ENCODE measurements around the gene ANKRD65.
"Not testable (repeated sequence)": the region's sequence is repeated elsewhere in the genome, so short reads cannot be mapped to it uniquely, and the experiment has no call there.

Gene ANKRD65

GRCh38 chr1:1430992-1431844 lies 10.1 kb upstream of the ANKRD65 start:
- in situ Hi-C loops (cut with MboI; ENCODE audit: low sequenced_read_pairs) = no loop called here

- in situ Hi-C loops (cut with MboI; ENCODE audit: low sequenced_read_pairs) = no loop called here
Measured at GRCh38 chr1:1430114-1430982, 9.3 kb upstream of the ANKRD65 start.

GRCh38 chr1:1429671-1430073 lies 8.6 kb upstream of the ANKRD65 start:
- in situ Hi-C loops (cut with MboI; ENCODE audit: low sequenced_read_pairs) = no loop called here

GRCh38 chr1:1428967-1429366 lies 7.9 kb upstream of the ANKRD65 start:
- in situ Hi-C loops (cut with MboI; ENCODE audit: low sequenced_read_pairs) = not testable (repeated sequence)

GRCh38 chr1:1428174-1428573 lies 7.1 kb upstream of the ANKRD65 start:
- in situ Hi-C loops (cut with MboI; ENCODE audit: low sequenced_read_pairs) = no loop called here

GRCh38 chr1:1427820-1428148 lies 6.7 kb upstream of the ANKRD65 start:
- in situ Hi-C loops (cut with MboI; ENCODE audit: low sequenced_read_pairs) = no loop called here

- in situ Hi-C loops (cut with MboI; ENCODE audit: low sequenced_read_pairs) = no loop called here
Measured at GRCh38 chr1:1427106-1427819, 6.2 kb upstream of the ANKRD65 start.

GRCh38 chr1:1426496-1427105 lies 5.5 kb upstream of the ANKRD65 start:
- in situ Hi-C loops (cut with MboI; ENCODE audit: low sequenced_read_pairs) = no loop called here

- in situ Hi-C loops (cut with MboI; ENCODE audit: low sequenced_read_pairs) = no loop called here
Measured at GRCh38 chr1:1425753-1426495, 4.8 kb upstream of the ANKRD65 start.

GRCh38 chr1:1425426-1425752 lies 4.3 kb upstream of the ANKRD65 start:
- in situ Hi-C loops (cut with MboI; ENCODE audit: low sequenced_read_pairs) = no loop called here

GRCh38 chr1:1424707-1425106 lies 3.6 kb upstream of the ANKRD65 start:
- in situ Hi-C loops (cut with MboI; ENCODE audit: low sequenced_read_pairs) = no loop called here

GRCh38 chr1:1423245-1423597 lies 2.1 kb upstream of the ANKRD65 start:
- in situ Hi-C loops (cut with MboI; ENCODE audit: low sequenced_read_pairs) = no loop called here

GRCh38 chr1:1422465-1423244 lies 1.6 kb upstream of the ANKRD65 start:
- in situ Hi-C loops (cut with MboI; ENCODE audit: low sequenced_read_pairs) = no loop called here

GRCh38 chr1:1421907-1422464 lies 910 bp upstream of the ANKRD65 start:
- in situ Hi-C loops (cut with MboI; ENCODE audit: low sequenced_read_pairs) = no loop called here

GRCh38 chr1:1420654-1421141 lies 378 bp downstream of the ANKRD65 start:
- in situ Hi-C loops (cut with MboI; ENCODE audit: low sequenced_read_pairs) = no loop called here

GRCh38 chr1:1419813-1420653 lies 1.0 kb downstream of the ANKRD65 start:
- in situ Hi-C loops (cut with MboI; ENCODE audit: low sequenced_read_pairs) = no loop called here

- in situ Hi-C loops (cut with MboI; ENCODE audit: low sequenced_read_pairs) = no loop called here
Measured at GRCh38 chr1:1419363-1419812, 1.7 kb downstream of the ANKRD65 start.

Data from HL-60/S4 (cell line).